CD14-positive monocyte (primary cell): ENCODE measurements around the gene BCL2L1. TPM values are rescaled to one million over a fixed set of nuclear protein-coding genes. Genes with fewer than 3 reads are reported as not detected.

Source experiments
- DNase-seq, 3 donors: peaks; one replicate each; pipeline ENCODE4 v3.0.0-alpha.2; 2011 to 2022
- H2AFZ ChIP-seq: 2 replicates; pipeline ENCODE4 v1.6.0; 2012; ENCODE audit warnings: mild to moderate bottlenecking, low read depth, low read length, inconsistent platforms; ENCODE audit not compliant: insufficient read depth, poor library complexity, severe bottlenecking
- H3K27ac ChIP-seq, 2 donors: 1 replicate in 1 of 2; 2 replicates in 1 of 2; pipeline ENCODE4 v1.5.1; 2012 to 2013; ENCODE audit warnings: low read length in 2 of 2, control low read depth in 1 of 2, inconsistent platforms in 1 of 2, low read depth in 1 of 2, mild to moderate bottlenecking in 1 of 2
- H3K27me3 ChIP-seq, 2 donors: one replicate each; pipeline versions ENCODE4 v1.6.0 to v1.6.1; 2011 to 2013; ENCODE audit warnings: low read length in 2 of 2; ENCODE audit not compliant: control insufficient read depth in 2 of 2, insufficient read depth in 2 of 2
- H3K36me3 ChIP-seq, 2 donors: replicated peaks in 1 of 2; 1 replicate in 1 of 2; 2 replicates in 1 of 2; pipeline versions ENCODE4 v1.5.1 to v1.6.1; 2012 to 2013; ENCODE audit warnings: low read length in 2 of 2, control low read depth in 1 of 2, inconsistent platforms in 1 of 2, mild to moderate bottlenecking in 1 of 2; ENCODE audit not compliant: insufficient read depth in 2 of 2, control insufficient read depth in 1 of 2
- H3K4me1 ChIP-seq, 2 donors: 1 replicate in 1 of 2; 2 replicates in 1 of 2; pipeline versions ENCODE4 v1.5.1 to v1.6.1; 2012 to 2013; ENCODE audit warnings: low read length in 2 of 2, control low read depth in 1 of 2, inconsistent platforms in 1 of 2, mild to moderate bottlenecking in 1 of 2, moderate library complexity in 1 of 2; ENCODE audit not compliant: insufficient read depth in 2 of 2, control insufficient read depth in 1 of 2
- H3K4me2 ChIP-seq: replicated peaks from 2 replicates; pipeline ENCODE3; 2012; ENCODE audit warnings: low read length, moderate library complexity, mild to moderate bottlenecking; ENCODE audit not compliant: poor library complexity, severe bottlenecking; ENCODE audit errors: extremely low read depth
- H3K4me3 ChIP-seq, 3 experiments: fragments of 200-600 bp in 1 of 3; sonication (generic) in 1 of 3; replicated peaks in 1 of 3; 1 replicate in 2 of 3; 2 replicates in 1 of 3; pipeline ENCODE4 v1.5.1; 2011 to 2013; ENCODE audit warnings: low read length in 3 of 3, mild to moderate bottlenecking in 3 of 3, control low read depth in 2 of 3, low read depth in 2 of 3, inconsistent platforms in 1 of 3, moderate library complexity in 1 of 3
- H3K79me2 ChIP-seq: 2 replicates; pipeline ENCODE4 v1.6.0; 2012; ENCODE audit warnings: mild to moderate bottlenecking, control low read depth, inconsistent platforms, low read length, moderate library complexity; ENCODE audit not compliant: insufficient read depth
- H3K9ac ChIP-seq: 2 replicates; pipeline ENCODE4 v1.6.0; 2017; ENCODE audit warnings: low read length, mild to moderate bottlenecking; ENCODE audit not compliant: insufficient read depth, poor library complexity, severe bottlenecking
- H3K9me3 ChIP-seq, 2 donors: replicated peaks in 1 of 2; 1 replicate in 1 of 2; 2 replicates in 1 of 2; pipeline versions ENCODE4 v1.5.1 to v1.6.1; 2012 to 2013; ENCODE audit warnings: low read length in 2 of 2, control low read depth in 1 of 2; ENCODE audit not compliant: control insufficient read depth in 1 of 2, insufficient read depth in 1 of 2
- H4K20me1 ChIP-seq: 2 replicates; pipeline ENCODE4 v1.6.0; 2012; ENCODE audit warnings: mild to moderate bottlenecking, low read length, control low read depth, moderate library complexity; ENCODE audit not compliant: insufficient read depth
- H3K27ac Mint-ChIP-seq, 7 donors: one replicate each; pipeline ENCODE4 v1.8.0; 2020; ENCODE audit warnings: mild to moderate bottlenecking in 7 of 7, mixed read lengths in 7 of 7, moderate library complexity in 6 of 7, inconsistent platforms in 2 of 7
- H3K27me3 Mint-ChIP-seq, 3 donors: one replicate each; pipeline ENCODE4 v1.8.0; 2021 to 2022; ENCODE audit warnings: low read depth in 3 of 3, mild to moderate bottlenecking in 3 of 3, mixed read lengths in 3 of 3, moderate library complexity in 3 of 3, inconsistent platforms in 1 of 3
- H3K36me3 Mint-ChIP-seq, 2 donors: one replicate each; pipeline ENCODE4 v1.8.0; 2020; ENCODE audit warnings: mixed read lengths in 2 of 2, inconsistent platforms in 1 of 2, mild to moderate bottlenecking in 1 of 2
- H3K4me1 Mint-ChIP-seq: one replicate; pipeline ENCODE4 v1.8.0; 2020; ENCODE audit warnings: mild to moderate bottlenecking, mixed read lengths
- H3K4me3 Mint-ChIP-seq, 2 donors: one replicate each; pipeline ENCODE4 v1.8.0; 2020; ENCODE audit warnings: mild to moderate bottlenecking in 2 of 2, mixed read lengths in 2 of 2, moderate library complexity in 1 of 2
- H3K9me3 Mint-ChIP-seq, 7 donors: one replicate each; pipeline ENCODE4 v1.8.0; 2020 to 2022; ENCODE audit warnings: mixed read lengths in 7 of 7, mild to moderate bottlenecking in 6 of 7, moderate library complexity in 6 of 7, inconsistent platforms in 2 of 7
- CTCF ChIP-seq: fragments of 200-600 bp; IDR thresholded peaks from one replicate; pipeline ENCODE4 v1.8.0; 2022; ENCODE audit warnings: antibody characterized with exemption, mild to moderate bottlenecking
- WGBS: methylation state at CpG from one replicate; pipeline ENCODE4 v1.1.5; 2013; ENCODE audit warnings: missing lambda C conversion rate; ENCODE audit not compliant: insufficient coverage; 5-methylcytosine and 5-hydroxymethylcytosine counted together
- intact Hi-C, 2 donors: fragments of 100-400 bp; cut with micrococcal nuclease; formaldehyde crosslinking; loops; one replicate each; pipeline versions ENCODE4 v1.15.0 to v1.15.1; 2023
- polyA plus RNA-seq, 3 donors: library from polyadenylated mRNA; depleted of rRNA in 1 of 3; unstranded in 2 of 3; stranded (reverse) in 1 of 3; fragments of 300-500 nt in 2 of 3; fragments of >200 nt in 1 of 3; fragmentation: Illumina TruSeq in 2 of 3; gene quantifications; 1 replicate in 2 of 3; 2 replicates in 1 of 3; pipeline ENCODE4 v1.2.3, GENCODE V29; 2012 to 2021

BCL2L1 gene
- polyA plus RNA-seq, 3 donors: 12.4 to 16.8 (median 14.3) TPM

DNA sequence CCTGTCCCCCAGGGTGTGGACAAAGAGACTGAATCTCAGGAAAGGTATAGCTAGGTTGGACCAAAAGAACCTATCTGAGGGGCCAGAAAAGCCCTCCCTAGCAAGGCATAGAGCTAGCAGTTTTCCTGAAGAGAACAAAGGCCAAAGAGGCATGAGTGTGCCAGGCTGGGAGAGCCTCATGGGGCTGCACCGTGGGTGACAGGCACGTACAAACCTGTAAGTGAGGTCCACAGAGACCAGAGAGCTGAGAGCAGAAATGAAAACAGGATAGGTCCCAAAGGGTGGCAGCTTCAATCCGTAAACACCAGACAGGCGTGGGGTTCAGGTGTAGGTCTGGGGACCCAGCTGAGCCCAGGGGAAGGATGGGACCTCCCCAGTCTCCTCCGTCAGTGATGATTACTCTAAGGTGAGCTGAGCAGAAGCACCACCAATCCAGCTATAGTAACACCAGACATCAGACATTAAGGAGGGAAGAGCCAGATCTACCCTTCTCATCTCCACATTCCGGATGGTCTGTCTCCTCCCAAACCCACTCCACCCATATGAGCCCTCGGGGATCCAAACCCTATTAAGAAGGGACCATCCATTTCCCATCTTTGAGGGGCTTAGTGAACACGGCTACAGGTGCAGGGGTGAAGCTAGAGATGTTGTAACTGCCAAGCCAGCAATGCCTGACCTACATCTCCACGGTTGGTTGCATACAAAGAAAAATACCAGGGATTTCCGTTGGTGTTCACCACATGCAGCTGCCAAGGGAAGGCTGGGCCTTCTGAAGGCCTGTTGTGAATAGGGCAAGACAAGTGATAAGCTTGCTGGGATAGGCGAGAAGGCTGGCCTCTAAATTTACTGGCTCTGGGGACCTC, 38.3 kb downstream of the BCL2L1 start:
- Histone ChIP-seq H3K4me3 (no peak overlapping the region), H3K9me3 (no peaks in the 10 kb centered on the region), H3K27ac (no peak overlapping the region), H3K4me1 (no peaks in the 10 kb centered on the region), H3K4me2 (no peak overlapping the region), H3K9ac (no peak overlapping the region), H3K79me2 (peaks cover 3% of the 10 kb centered on the region), H3K27me3 (no peaks in the 10 kb centered on the region), H2AFZ (no peak overlapping the region), H3K36me3 (peaks cover 28 to 72% of the 10 kb centered on the region in 2 donors), H4K20me1 (peaks cover 36% of the 10 kb centered on the region)
- H3K27me3 Mint-ChIP-seq: no peaks in the 10 kb centered on the region
- peaks cover 54 to 63% of the 10 kb centered on the region in 2 donors for H3K36me3 Mint-ChIP-seq
- no peak overlapping the region for H3K4me3 Mint-ChIP-seq
- no peak for DNase-seq
- peaks cover 2% of the 10 kb centered on the region for H3K4me1 Mint-ChIP-seq
- H3K9me3 Mint-ChIP-seq: no peaks in the 10 kb centered on the region
- WGBS: 85% methylated on average over 4 of the region's 11 CpGs
- TF ChIP-seq CTCF: no peak
- H3K27ac Mint-ChIP-seq: peak overlapping the region in 5 of 7 donors; percentile 21 to 50 (median 35)
- intact Hi-C loops: no loop called here

- H2AFZ ChIP-seq: no peak overlapping the region
- no peak overlapping the region for H3K9ac ChIP-seq
- H3K4me3 ChIP-seq: no peak overlapping the region
- peaks cover 3% of the 10 kb centered on the region for H3K79me2 ChIP-seq
- H3K36me3 Mint-ChIP-seq: peaks cover 64 to 68% of the 10 kb centered on the region in 2 donors
- DNase-seq: no peak
- peaks cover 0 to 7% (median 0%) of the 10 kb centered on the region in 3 donors for H3K27me3 Mint-ChIP-seq
- no peaks in the 10 kb centered on the region for H3K9me3 Mint-ChIP-seq
- intact Hi-C loops: no loop called here
- H3K4me3 Mint-ChIP-seq: no peak overlapping the region
- H3K9me3 ChIP-seq: no peaks in the 10 kb centered on the region
- no peaks in the 10 kb centered on the region for H3K27me3 ChIP-seq
- H3K4me2 ChIP-seq: no peak overlapping the region
- no peaks in the 10 kb centered on the region for H3K4me1 ChIP-seq
- H3K4me1 Mint-ChIP-seq: peaks cover 6% of the 10 kb centered on the region
- peak overlapping the region in 2 of 7 donors; percentile 5 to 47 for H3K27ac Mint-ChIP-seq
- WGBS: 85% methylated on average over 2 of the region's 2 CpGs
- no peak overlapping the region for H3K27ac ChIP-seq
- H3K36me3 ChIP-seq: peaks cover 25 to 79% of the 10 kb centered on the region in 2 donors
- no peak for TF ChIP-seq CTCF
- H4K20me1 ChIP-seq: peaks cover 42% of the 10 kb centered on the region
These were observed 39.7 kb downstream of the BCL2L1 start for GRCh38 chr20:31682927-31683326.
